Esophagus squamous epithelium (tissue), 4 donors: ENCODE results near the gene BPTF.

Source experiments
- CTCF ChIP-seq, 6 experiments: fragments of 450-650 bp in 4 of 6; fragments of 200-600 bp in 2 of 6; sonication (generic) in 2 of 6; IDR thresholded peaks; one replicate each; pipeline ENCODE4 v1.5.1; 2016 to 2019; ENCODE audit warnings: antibody characterized with exemption in 6 of 6, mild to moderate bottlenecking in 4 of 6, moderate library complexity in 4 of 6
- POLR2A ChIP-seq, 4 donors: fragments of 450-650 bp; IDR thresholded peaks; one replicate each; pipeline ENCODE4 v1.6.1; 2017; ENCODE audit warnings: antibody characterized with exemption in 4 of 4, mild to moderate bottlenecking in 4 of 4, moderate library complexity in 3 of 4

DNA sequence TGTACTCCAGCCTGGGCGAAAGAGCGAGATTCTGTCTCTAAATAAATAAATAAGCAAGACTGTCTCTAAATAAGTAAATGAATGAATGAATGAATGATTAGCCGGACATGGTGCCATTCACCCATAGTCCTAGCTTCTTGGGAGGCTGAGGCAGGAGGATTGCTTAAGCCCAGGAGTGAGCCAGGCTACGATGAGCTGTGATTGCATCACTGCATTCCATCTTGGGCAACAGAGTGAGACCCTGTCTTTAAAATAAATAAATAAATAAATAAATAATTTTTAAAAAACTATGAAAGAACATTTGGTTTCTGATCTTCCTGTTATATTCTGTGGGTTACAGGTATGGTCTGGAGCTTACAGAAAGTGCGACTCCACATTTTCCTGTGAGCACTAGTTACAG, 105.9 kb downstream of the BPTF start:
- no peak for TF ChIP-seq CTCF (IDR thresholded peaks at IDR 0.05)
- no peak for TF ChIP-seq POLR2A (IDR thresholded peaks at IDR 0.05)
